ENCODE results near the gene ATP1B2. TPM values are rescaled to one million over a fixed set of nuclear protein-coding genes. Genes with fewer than 3 reads are reported as not detected.

The ATP1B2 gene
- total and polyA plus RNA-seq, 4 experiments from 2014 or later = 0.22 to 0.52 TPM; not detected in 2

DNA sequence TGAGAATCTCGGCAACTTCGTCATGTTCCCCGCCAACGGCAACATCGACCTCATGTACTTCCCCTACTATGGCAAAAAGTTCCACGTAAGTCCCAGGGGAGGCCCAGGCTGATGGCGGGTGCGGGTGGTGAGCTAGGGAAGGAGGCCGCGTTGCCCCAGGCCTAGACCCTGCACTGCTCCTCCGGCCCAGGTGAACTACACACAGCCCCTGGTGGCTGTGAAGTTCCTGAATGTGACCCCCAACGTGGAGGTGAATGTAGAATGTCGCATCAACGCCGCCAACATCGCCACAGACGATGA is 4.8 kb downstream of the ATP1B2 start:
- ChIA-PET CTCF (ENCODE audit: partially characterized antibody) (no interaction called here), POLR2A (ENCODE audit: partially characterized antibody) (no interaction called here)
- H3K4me3 Mint-ChIP-seq = no peak overlapping the region
- H3K4me3 ChIP-seq (ENCODE audit: low read length in 2 of 2) = no peak overlapping the region
- H3K27me3 ChIP-seq (ENCODE audit: insufficient read depth, low read length) = peaks cover 6% of the 10 kb centered on the region
- no peaks in the 10 kb centered on the region for H3K36me3 Mint-ChIP-seq
- H3K4me1 Mint-ChIP-seq = peaks cover 2 to 8% (median 7%) of the 10 kb centered on the region in 4 donors
- H3K9me3 Mint-ChIP-seq = peaks cover 0 to 1% (median 0%) of the 10 kb centered on the region in 8 donors
- H3K27me3 Mint-ChIP-seq = peaks cover 5 to 14% of the 10 kb centered on the region in 2 donors
- DNase-seq = no peak
- no peak overlapping the region for H3K27ac Mint-ChIP-seq
- peaks cover 12% of the 10 kb centered on the region for H3K4me1 ChIP-seq (ENCODE audit: insufficient read depth, low read length)
- intact Hi-C loops (cut with micrococcal nuclease) = no loop called here
- H3K9me3 ChIP-seq (ENCODE audit: control insufficient read depth in 1 of 2, low read length in 2 of 2) = no peaks in the 10 kb centered on the region
- no peak overlapping the region for H3K27ac ChIP-seq (ENCODE audit: low read depth, low read length)
- no peaks in the 10 kb centered on the region for H3K36me3 ChIP-seq (ENCODE audit: insufficient read depth, low read length)

DNA sequence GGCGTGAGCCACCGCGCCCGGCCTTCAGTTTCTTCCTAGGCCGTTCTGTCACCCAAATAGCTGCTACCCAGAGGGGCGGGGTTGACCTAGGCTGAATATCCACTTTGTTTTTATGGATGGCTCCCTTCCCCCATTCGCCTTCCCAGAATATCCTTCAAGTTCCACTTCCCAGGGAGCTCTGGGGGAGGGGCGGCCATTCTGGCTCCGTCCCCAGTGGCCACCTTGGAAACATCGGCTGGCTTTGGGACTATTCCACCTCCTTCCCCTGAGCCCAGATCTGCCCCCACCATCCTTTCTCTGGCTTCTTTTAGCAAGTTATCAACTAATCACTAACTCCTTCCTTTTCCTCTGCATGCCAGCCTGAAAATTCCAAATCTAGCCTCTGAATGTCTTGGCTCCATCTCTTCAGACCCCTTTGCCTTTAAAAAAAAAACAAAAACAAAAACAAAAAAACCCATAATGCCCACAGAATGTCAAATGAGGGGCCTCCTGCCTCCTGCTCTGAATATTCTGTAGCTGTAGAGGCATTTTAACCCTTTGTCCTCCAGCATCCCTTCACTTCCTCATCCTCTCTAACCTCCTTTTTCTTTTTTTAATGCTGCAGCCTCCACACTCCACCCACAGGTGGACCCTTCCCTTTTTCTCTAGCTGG is 6.4 kb downstream of the ATP1B2 start:
- peaks cover 0 to 2% (median 0%) of the 10 kb centered on the region in 4 donors for H3K4me1 Mint-ChIP-seq
- H3K27ac Mint-ChIP-seq = peak overlapping the region in 1 of 7 donors; percentile 38
- Histone ChIP-seq H3K27ac (ENCODE audit: low read depth, low read length) (no peak overlapping the region), H3K4me1 (ENCODE audit: insufficient read depth, low read length) (no peaks in the 10 kb centered on the region), H3K4me3 (ENCODE audit: low read length in 2 of 2) (no peak overlapping the region), H3K27me3 (ENCODE audit: insufficient read depth, low read length) (no peaks in the 10 kb centered on the region), H3K9me3 (ENCODE audit: control insufficient read depth in 1 of 2, low read length in 2 of 2) (no peaks in the 10 kb centered on the region), H3K36me3 (ENCODE audit: insufficient read depth, low read length) (no peaks in the 10 kb centered on the region)
- H3K27me3 Mint-ChIP-seq = peaks cover 0 to 6% of the 10 kb centered on the region in 2 donors
- POLR2A ChIA-PET (ENCODE audit: partially characterized antibody) = no interaction called here
- DNase-seq = no peak
- intact Hi-C loops (cut with micrococcal nuclease) = no loop called here
- CTCF ChIA-PET (ENCODE audit: partially characterized antibody) = no interaction called here
- no peaks in the 10 kb centered on the region for H3K9me3 Mint-ChIP-seq
- no peaks in the 10 kb centered on the region for H3K36me3 Mint-ChIP-seq
- H3K4me3 Mint-ChIP-seq = no peak overlapping the region

DNA sequence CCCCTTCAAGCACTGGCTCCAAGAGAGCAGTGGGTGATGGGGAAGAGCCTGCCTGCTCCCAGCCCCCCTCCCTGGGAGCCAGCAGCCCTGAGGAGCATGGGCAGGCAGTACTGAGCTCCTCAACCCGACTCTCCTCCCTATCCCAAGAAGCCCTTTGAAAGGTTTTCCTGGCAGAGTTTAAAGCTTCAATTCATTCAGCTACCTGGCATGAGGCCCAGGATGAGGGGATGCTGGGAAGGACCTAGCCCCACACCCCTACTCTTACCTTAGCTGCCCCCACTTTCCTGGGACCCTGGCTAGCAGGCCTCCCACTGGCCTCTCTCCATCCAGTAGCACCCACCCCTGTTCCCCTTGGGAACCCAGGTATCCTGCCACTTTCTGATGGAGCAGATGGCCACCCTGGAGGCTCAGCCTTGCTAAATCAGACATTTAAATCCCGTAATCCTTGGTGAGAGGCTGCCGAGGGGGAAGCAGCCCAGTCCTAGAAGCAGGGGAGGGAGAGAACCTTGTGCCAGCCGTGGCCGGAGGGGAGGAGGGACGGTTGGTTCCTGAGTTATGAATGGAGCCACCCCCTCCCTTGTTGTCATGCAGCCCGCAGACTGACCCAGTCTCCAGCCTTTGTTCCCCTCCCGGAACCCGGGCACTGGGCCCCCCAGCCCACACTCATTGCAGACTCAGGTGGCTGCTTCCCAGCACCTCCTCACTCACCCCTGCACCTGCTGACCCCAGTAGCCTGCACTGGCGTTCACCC is 17.1 kb downstream of the ATP1B2 start:
- Histone ChIP-seq H3K27ac (ENCODE audit: low read depth, low read length) (no peak overlapping the region), H3K4me1 (ENCODE audit: insufficient read depth, low read length) (no peaks in the 10 kb centered on the region), H3K9me3 (ENCODE audit: control insufficient read depth in 1 of 2, low read length in 2 of 2) (no peaks in the 10 kb centered on the region), H3K36me3 (ENCODE audit: insufficient read depth, low read length) (peaks cover 19% of the 10 kb centered on the region), H3K27me3 (ENCODE audit: insufficient read depth, low read length) (no peaks in the 10 kb centered on the region), H3K4me3 (ENCODE audit: low read length in 2 of 2) (no peak overlapping the region)
- no peaks in the 10 kb centered on the region for H3K27me3 Mint-ChIP-seq
- H3K4me3 Mint-ChIP-seq = no peak overlapping the region
- ChIA-PET CTCF (ENCODE audit: partially characterized antibody) (interaction anchor here (2.5 kb wide), 1 partner anchor 20 kb away, joined by 6 read pairs; the partner anchor contains the start of genes TP53 and WRAP53), POLR2A (ENCODE audit: partially characterized antibody) (interaction anchor here (0.6 to 2.4 kb wide), 2 partner anchors 19 to 52 kb away, joined by 4 to 14 read pairs; partner anchors contain the start of gene TP53)
- no peaks in the 10 kb centered on the region for H3K4me1 Mint-ChIP-seq
- DNase-seq = no peak
- intact Hi-C loops (cut with micrococcal nuclease) = no loop called here
- H3K36me3 Mint-ChIP-seq = peaks cover 27 to 45% of the 10 kb centered on the region in 2 donors
- no peak overlapping the region for H3K27ac Mint-ChIP-seq
- H3K9me3 Mint-ChIP-seq = no peaks in the 10 kb centered on the region

DNA sequence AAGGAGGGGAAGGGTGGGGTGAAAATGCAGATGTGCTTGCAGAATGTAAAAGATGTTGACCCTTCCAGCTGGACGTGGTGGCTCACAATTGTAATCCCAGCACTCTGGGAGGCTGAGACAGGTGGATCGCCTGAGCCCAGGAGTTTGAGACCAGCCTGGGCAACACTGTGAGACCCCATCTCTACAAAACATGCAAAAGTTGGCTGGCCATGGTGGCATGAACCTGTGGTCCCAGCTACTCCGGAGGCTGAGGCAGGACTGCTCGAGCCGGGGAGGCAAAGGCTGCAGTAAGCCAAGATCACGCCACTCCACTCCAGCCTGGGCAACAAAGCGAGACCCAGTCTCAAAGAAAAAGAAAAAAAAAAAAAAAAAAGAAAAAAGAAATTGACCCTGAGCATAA is 17.8 kb downstream of the ATP1B2 start:
- Histone ChIP-seq H3K27me3 (ENCODE audit: insufficient read depth, low read length) (no peaks in the 10 kb centered on the region), H3K36me3 (ENCODE audit: insufficient read depth, low read length) (peaks cover 25% of the 10 kb centered on the region), H3K27ac (ENCODE audit: low read depth, low read length) (no peak overlapping the region), H3K4me3 (ENCODE audit: low read length in 2 of 2) (no peak overlapping the region), H3K9me3 (ENCODE audit: control insufficient read depth in 1 of 2, low read length in 2 of 2) (peaks cover 1 to 4% of the 10 kb centered on the region in 2 donors), H3K4me1 (ENCODE audit: insufficient read depth, low read length) (no peaks in the 10 kb centered on the region)
- Mint-ChIP-seq H3K9me3 (peaks cover 0 to 5% (median 3%) of the 10 kb centered on the region in 8 donors), H3K36me3 (peaks cover 33 to 50% of the 10 kb centered on the region in 2 donors), H3K4me1 (no peaks in the 10 kb centered on the region), H3K4me3 (no peak overlapping the region), H3K27me3 (no peaks in the 10 kb centered on the region), H3K27ac (no peak overlapping the region)
- POLR2A ChIA-PET (ENCODE audit: partially characterized antibody) = no interaction called here
- no peak for DNase-seq
- CTCF ChIA-PET (ENCODE audit: partially characterized antibody) = interaction anchor here (2.5 kb wide), 1 partner anchor 19 kb away, joined by 6 read pairs; the partner anchor contains the start of genes TP53 and WRAP53
- intact Hi-C loops (cut with micrococcal nuclease) = no loop called here

DNA sequence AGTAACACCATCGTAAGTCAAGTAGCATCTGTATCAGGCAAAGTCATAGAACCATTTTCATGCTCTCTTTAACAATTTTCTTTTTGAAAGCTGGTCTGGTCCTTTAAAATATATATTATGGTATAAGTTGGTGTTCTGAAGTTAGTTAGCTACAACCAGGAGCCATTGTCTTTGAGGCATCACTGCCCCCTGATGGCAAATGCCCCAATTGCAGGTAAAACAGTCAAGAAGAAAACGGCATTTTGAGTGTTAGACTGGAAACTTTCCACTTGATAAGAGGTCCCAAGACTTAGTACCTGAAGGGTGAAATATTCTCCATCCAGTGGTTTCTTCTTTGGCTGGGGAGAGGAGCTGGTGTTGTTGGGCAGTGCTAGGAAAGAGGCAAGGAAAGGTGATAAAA is 22.5 kb downstream of the ATP1B2 start:
- H3K27me3 Mint-ChIP-seq = no peaks in the 10 kb centered on the region
- H3K4me3 Mint-ChIP-seq = no peak overlapping the region
- peaks cover 0 to 11% (median 6%) of the 10 kb centered on the region in 8 donors for H3K9me3 Mint-ChIP-seq
- H3K4me1 Mint-ChIP-seq = peaks cover 5 to 7% (median 6%) of the 10 kb centered on the region in 4 donors
- no peaks in the 10 kb centered on the region for H3K4me1 ChIP-seq (ENCODE audit: insufficient read depth, low read length)
- CTCF ChIA-PET (ENCODE audit: partially characterized antibody) = interaction anchor here (0.8 to 1.9 kb wide), 5 partner anchors 10 to 46 kb away, joined by 3 to 13 read pairs (median 3); partner anchors contain the start of genes ATP1B2, SAT2 and TP53
- intact Hi-C loops (cut with micrococcal nuclease) = no loop called here
- peaks cover 45% of the 10 kb centered on the region for H3K36me3 ChIP-seq (ENCODE audit: insufficient read depth, low read length)
- no peak overlapping the region for H3K27ac ChIP-seq (ENCODE audit: low read depth, low read length)
- H3K4me3 ChIP-seq (ENCODE audit: low read length in 2 of 2) = no peak overlapping the region
- DNase-seq = no peak
- peaks cover 60 to 67% of the 10 kb centered on the region in 2 donors for H3K36me3 Mint-ChIP-seq
- POLR2A ChIA-PET (ENCODE audit: partially characterized antibody) = interaction anchor here (4.6 kb wide), 1 partner anchor 14 kb away, joined by 47 read pairs; the partner anchor contains the start of genes TP53 and WRAP53
- H3K27ac Mint-ChIP-seq = no peak overlapping the region
- H3K9me3 ChIP-seq (ENCODE audit: control insufficient read depth in 1 of 2, low read length in 2 of 2) = peaks cover 6 to 7% of the 10 kb centered on the region in 2 donors
- H3K27me3 ChIP-seq (ENCODE audit: insufficient read depth, low read length) = no peaks in the 10 kb centered on the region

DNA sequence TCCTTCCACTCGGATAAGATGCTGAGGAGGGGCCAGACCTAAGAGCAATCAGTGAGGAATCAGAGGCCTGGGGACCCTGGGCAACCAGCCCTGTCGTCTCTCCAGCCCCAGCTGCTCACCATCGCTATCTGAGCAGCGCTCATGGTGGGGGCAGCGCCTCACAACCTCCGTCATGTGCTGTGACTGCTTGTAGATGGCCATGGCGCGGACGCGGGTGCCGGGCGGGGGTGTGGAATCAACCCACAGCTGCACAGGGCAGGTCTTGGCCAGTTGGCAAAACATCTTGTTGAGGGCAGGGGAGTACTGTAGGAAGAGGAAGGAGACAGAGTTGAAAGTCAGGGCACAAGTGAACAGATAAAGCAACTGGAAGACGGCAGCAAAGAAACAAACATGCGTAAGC is 24.2 kb downstream of the ATP1B2 start:
- Mint-ChIP-seq H3K27me3 (no peaks in the 10 kb centered on the region), H3K9me3 (peaks cover 0 to 11% (median 6%) of the 10 kb centered on the region in 8 donors), H3K4me3 (no peak overlapping the region), H3K27ac (peak overlapping the region in 2 of 7 donors; percentile 17 to 74), H3K36me3 (peaks cover 54 to 57% of the 10 kb centered on the region in 2 donors), H3K4me1 (peaks cover 5 to 12% (median 8%) of the 10 kb centered on the region in 4 donors)
- Histone ChIP-seq H3K36me3 (ENCODE audit: insufficient read depth, low read length) (peaks cover 34% of the 10 kb centered on the region), H3K27me3 (ENCODE audit: insufficient read depth, low read length) (no peaks in the 10 kb centered on the region), H3K9me3 (ENCODE audit: control insufficient read depth in 1 of 2, low read length in 2 of 2) (peaks cover 6 to 7% of the 10 kb centered on the region in 2 donors), H3K27ac (ENCODE audit: low read depth, low read length) (no peak overlapping the region), H3K4me1 (ENCODE audit: insufficient read depth, low read length) (no peaks in the 10 kb centered on the region), H3K4me3 (ENCODE audit: low read length in 2 of 2) (no peak overlapping the region)
- intact Hi-C loops (cut with micrococcal nuclease) = no loop called here
- POLR2A ChIA-PET (ENCODE audit: partially characterized antibody) = interaction anchor here (1.0 to 4.6 kb wide), 2 partner anchors 12 to 359 kb away, joined by 3 to 47 read pairs; partner anchors contain the start of genes TP53 and WRAP53
- CTCF ChIA-PET (ENCODE audit: partially characterized antibody) = interaction anchor here (0.7 to 2.0 kb wide), 2 partner anchors 13 to 125 kb away, joined by 3 to 6 read pairs; partner anchors contain the start of genes TP53 and WRAP53
- no peak for DNase-seq

DNA sequence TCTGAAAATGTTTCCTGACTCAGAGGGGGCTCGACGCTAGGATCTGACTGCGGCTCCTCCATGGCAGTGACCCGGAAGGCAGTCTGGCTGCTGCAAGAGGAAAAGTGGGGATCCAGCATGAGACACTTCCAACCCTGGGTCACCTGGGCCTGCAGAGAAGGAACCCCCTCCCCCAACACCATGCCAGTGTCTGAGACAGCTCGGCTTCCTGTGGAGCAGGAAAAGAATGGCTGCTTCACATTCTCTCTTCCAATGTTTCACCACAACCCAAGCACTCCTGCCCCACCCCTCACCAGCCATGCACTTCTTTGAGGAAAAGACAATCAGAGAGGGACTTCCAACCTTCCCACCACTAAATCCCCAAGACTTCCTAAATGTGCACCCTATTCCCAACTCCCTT is 25.8 kb downstream of the ATP1B2 start:
- intact Hi-C loops (cut with micrococcal nuclease) = no loop called here
- Mint-ChIP-seq H3K36me3 (peaks cover 44 to 46% of the 10 kb centered on the region in 2 donors), H3K27me3 (no peaks in the 10 kb centered on the region), H3K4me3 (no peak overlapping the region), H3K4me1 (peaks cover 5 to 14% (median 9%) of the 10 kb centered on the region in 4 donors), H3K27ac (no peak overlapping the region), H3K9me3 (peaks cover 0 to 11% (median 6%) of the 10 kb centered on the region in 8 donors)
- no peak for DNase-seq
- ChIA-PET POLR2A (ENCODE audit: partially characterized antibody) (interaction anchor here (2.2 kb wide), 1 partner anchor 10 kb away, joined by 9 read pairs; the partner anchor contains the start of gene TP53), CTCF (ENCODE audit: partially characterized antibody) (interaction anchor here (2.0 kb wide), 1 partner anchor 10 kb away, joined by 8 read pairs; the partner anchor contains the start of gene TP53)
- H3K9me3 ChIP-seq (ENCODE audit: control insufficient read depth in 1 of 2, low read length in 2 of 2) = peaks cover 6 to 7% of the 10 kb centered on the region in 2 donors
- no peak overlapping the region for H3K27ac ChIP-seq (ENCODE audit: low read depth, low read length)
- H3K36me3 ChIP-seq (ENCODE audit: insufficient read depth, low read length) = peaks cover 27% of the 10 kb centered on the region
- no peaks in the 10 kb centered on the region for H3K4me1 ChIP-seq (ENCODE audit: insufficient read depth, low read length)
- H3K4me3 ChIP-seq (ENCODE audit: low read length in 2 of 2) = no peak overlapping the region
- H3K27me3 ChIP-seq (ENCODE audit: insufficient read depth, low read length) = no peaks in the 10 kb centered on the region

All from CD4-positive, alpha-beta memory T cell (primary cell).